PC-3 (cell line): ENCODE data around the gene MDH1. TPM values are rescaled to one million over a fixed set of nuclear protein-coding genes. Genes with fewer than 3 reads are reported as not detected.
A peak's percentile ranks its signal among the peaks of the same experiment; 100 is the strongest.

ENCODE experiments used
- ATAC-seq: fragments of 200-7000 bp; cut with Tn5 transposase; 2 replicates; pipeline ENCODE4 v1.9.1; 2020; ENCODE audit warnings: mild to moderate bottlenecking, moderate library complexity
- BruUV-seq: library from RNA; stranded (reverse); fragments of 400-500 nt; replicated peaks from 2 replicates; lab custom pipeline; 2021; lab: Mats Ljungman, UMichigan
- CTCF ChIA-PET: fragments of 300-600 bp; sonication (Branson Sonifier 250); formaldehyde crosslinking; loops from one replicate; lab custom pipeline; 2022; ENCODE audit warnings: antibody characterized with exemption; lab: Charles Lee
- POLR2A ChIA-PET: fragments of 300-600 bp; sonication (Branson Sonifier 250); formaldehyde crosslinking; loops from one replicate; lab custom pipeline; 2022; ENCODE audit warnings: antibody characterized with exemption; ENCODE audit not compliant: unreplicated experiment; lab: Charles Lee
- DNase-seq: peaks from one replicate; pipeline ENCODE4 v3.0.0-alpha.2; 2015
- H2AFZ ChIP-seq: fragments of 300-600 bp; sonication (generic); 2 replicates; pipeline ENCODE4 v1.6.0; 2016; ENCODE audit warnings: antibody characterized with exemption, low read length
- H3F3A ChIP-seq: fragments of 300-600 bp; sonication (generic); one replicate; pipeline ENCODE4 v1.6.0; 2017; ENCODE audit warnings: antibody characterized with exemption, low read length, control low read depth, mild to moderate bottlenecking; ENCODE audit not compliant: unreplicated experiment
- H3K27ac ChIP-seq: fragments of 300-600 bp; sonication (generic); 2 replicates; pipeline ENCODE4 v1.5.1; 2016; ENCODE audit warnings: mild to moderate bottlenecking, low read length
- H3K27me3 ChIP-seq: fragments of 300-600 bp; sonication (generic); 2 replicates; pipeline ENCODE4 v1.6.1; 2016; ENCODE audit warnings: low read length, mixed read lengths
- H3K36me3 ChIP-seq: fragments of 300-600 bp; sonication (generic); 2 replicates; pipeline ENCODE4 v1.6.1; 2016; ENCODE audit warnings: low read depth, mixed run types, low read length, mixed read lengths
- H3K4me1 ChIP-seq: fragments of 300-600 bp; sonication (generic); 2 replicates; pipeline ENCODE4 v1.5.1; 2016; ENCODE audit warnings: low read length; ENCODE audit not compliant: insufficient read depth
- H3K4me2 ChIP-seq: fragments of 300-600 bp; sonication (generic); 2 replicates; pipeline ENCODE4 v1.6.0; 2016; ENCODE audit warnings: low read length
- H3K4me3 ChIP-seq: fragments of 300-600 bp; sonication (generic); 2 replicates; pipeline ENCODE4 v1.5.1; 2016; ENCODE audit warnings: mild to moderate bottlenecking, low read length, mixed read lengths
- H3K79me2 ChIP-seq: fragments of 300-600 bp; sonication (generic); 2 replicates; pipeline ENCODE4 v1.6.1; 2017; ENCODE audit warnings: low read length, mixed read lengths
- H3K9ac ChIP-seq: fragments of 300-600 bp; sonication (generic); 2 replicates; pipeline ENCODE4 v1.6.0; 2016; ENCODE audit warnings: mild to moderate bottlenecking, low read length
- H3K9me2 ChIP-seq: fragments of 300-600 bp; sonication (generic); replicated peaks from 2 replicates; pipeline ENCODE4 v1.6.1; 2016; ENCODE audit warnings: mixed run types, low read length, mixed read lengths
- H3K9me3 ChIP-seq: fragments of 300-600 bp; sonication (generic); 2 replicates; pipeline ENCODE4 v1.6.1; 2016; ENCODE audit warnings: low read length, mixed read lengths
- H4K20me1 ChIP-seq: fragments of 300-600 bp; sonication (generic); 2 replicates; pipeline ENCODE4 v1.6.1; 2016; ENCODE audit warnings: low read length, mixed read lengths
- CTCF ChIP-seq: fragments of 300-600 bp; sonication (generic); conservative IDR thresholded peaks from 2 replicates; pipeline ENCODE4 v1.5.1; 2017; ENCODE audit warnings: antibody characterized with exemption, low read depth, mild to moderate bottlenecking, low read length
- EZH2 ChIP-seq: fragments of 300-600 bp; sonication (generic); IDR thresholded peaks from one replicate; pipeline ENCODE4 v1.6.1; 2017; ENCODE audit warnings: antibody characterized with exemption, mild to moderate bottlenecking, low read length; ENCODE audit not compliant: unreplicated experiment
- EZH2phosphoT487 ChIP-seq: fragments of 300-600 bp; sonication (generic); IDR thresholded peaks from 2 replicates; pipeline ENCODE4 v1.6.1; 2018; ENCODE audit warnings: mild to moderate bottlenecking, antibody characterized with exemption, low read length, borderline replicate concordance
- intact Hi-C: fragments of 100-400 bp; cut with micrococcal nuclease; formaldehyde crosslinking; loops from 2 replicates; pipeline ENCODE4 v1.9.0; 2023
- total RNA-seq: library from RNA; depleted of rRNA; stranded (reverse); fragments of >200 nt; gene quantifications from 2 replicates; pipeline ENCODE4 v1.2.3, GENCODE V29; 2014

The MDH1 gene
- total RNA-seq, 1 experiment from 2014 or later = 304 TPM

DNA sequence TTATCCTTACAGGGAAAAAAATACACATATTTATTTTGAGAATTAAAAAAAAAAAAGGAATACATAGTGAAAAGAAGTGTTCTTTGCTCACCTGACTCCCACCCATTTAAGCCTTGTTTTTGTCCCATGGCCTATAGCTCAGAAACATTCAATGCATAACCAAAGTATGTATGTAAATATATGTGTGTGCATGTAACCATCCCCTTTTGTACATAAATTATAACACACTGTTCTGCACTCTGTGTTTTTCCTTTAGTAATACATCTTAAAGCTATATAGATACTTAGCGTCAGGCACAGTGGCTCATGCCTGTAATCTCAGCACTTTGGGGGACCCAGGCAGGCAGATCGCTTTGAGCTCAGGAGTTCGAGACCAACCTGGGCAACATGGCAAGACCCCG lies 21.8 kb downstream of the MDH1 start:
- H3K36me3 ChIP-seq = peaks cover 16% of the 10 kb centered on the region; the same call in 1 of the 2 replicates
- no peaks in the 10 kb centered on the region for H3K27me3 ChIP-seq
- POLR2A ChIA-PET = no interaction called here
- ATAC-seq (no peak), DNase-seq (no peak)
- TF ChIP-seq EZH2phosphoT487 = no peak
- no peak for TF ChIP-seq CTCF
- TF ChIP-seq EZH2 = no peak
- H3K79me2 ChIP-seq = no peaks in the 10 kb centered on the region
- no peak overlapping the region for H3K9ac ChIP-seq
- no peak overlapping the region for H3K4me3 ChIP-seq
- H3K4me2 ChIP-seq = no peak overlapping the region
- H3K4me1 ChIP-seq = peaks cover 23% of the 10 kb centered on the region
- H4K20me1 ChIP-seq = no peaks in the 10 kb centered on the region
- H2AFZ ChIP-seq = no peak overlapping the region
- no peaks in the 10 kb centered on the region for H3K9me2 ChIP-seq
- no TSS peak for BruUV-seq
- no peaks in the 10 kb centered on the region for H3K9me3 ChIP-seq
- intact Hi-C loops = loop anchor here (10.0 kb wide), 1 partner anchor 254 kb away; no protein-coding TSS in a partner anchor
- H3F3A ChIP-seq = peaks cover 4% of the 10 kb centered on the region
- no peak overlapping the region for H3K27ac ChIP-seq
- CTCF ChIA-PET = no interaction called here

DNA sequence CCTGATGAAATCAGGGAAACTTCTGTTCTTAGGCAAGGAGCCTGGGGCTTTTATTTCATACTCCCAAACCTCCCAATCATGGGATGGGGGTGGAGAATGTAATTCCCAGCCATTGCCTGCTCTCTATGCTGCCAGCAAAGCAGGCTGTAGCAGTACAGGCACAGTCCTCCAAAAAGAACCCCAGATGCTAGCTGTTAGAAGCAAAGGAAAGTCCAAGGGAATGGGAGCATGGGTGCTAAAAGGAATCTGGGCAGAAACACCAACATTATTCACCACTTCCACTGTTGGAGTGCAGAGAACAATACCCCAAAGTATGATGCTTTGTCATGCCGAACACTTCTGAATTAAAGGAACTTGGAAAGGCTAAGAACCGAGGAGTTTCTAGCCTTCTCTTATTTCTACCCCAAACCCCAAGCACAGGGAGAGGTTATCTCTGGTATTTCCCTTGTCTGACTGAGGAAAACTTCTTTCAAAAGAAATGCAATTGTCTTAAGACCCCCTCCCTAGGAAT lies 24.7 kb downstream of the MDH1 start:
- TF ChIP-seq EZH2phosphoT487 = no peak
- no peak for TF ChIP-seq CTCF
- no peak for TF ChIP-seq EZH2
- peaks cover 4% of the 10 kb centered on the region for H3F3A ChIP-seq
- H3K4me3 ChIP-seq = no peak overlapping the region
- no TSS peak for BruUV-seq
- no peaks in the 10 kb centered on the region for H3K27me3 ChIP-seq
- no peak overlapping the region for H2AFZ ChIP-seq
- H3K27ac ChIP-seq = no peak overlapping the region
- H3K79me2 ChIP-seq = no peaks in the 10 kb centered on the region
- peaks cover 33% of the 10 kb centered on the region for H3K4me1 ChIP-seq
- intact Hi-C loops = loop anchor here (10.0 kb wide), 1 partner anchor 251 kb away; no protein-coding TSS in a partner anchor
- no peak for DNase-seq
- no peaks in the 10 kb centered on the region for H3K9me2 ChIP-seq
- no peaks in the 10 kb centered on the region for H4K20me1 ChIP-seq
- H3K9me3 ChIP-seq = no peaks in the 10 kb centered on the region
- no peaks in the 10 kb centered on the region for H3K36me3 ChIP-seq
- ChIA-PET CTCF (no interaction called here), POLR2A (no interaction called here)
- ATAC-seq = no peak
- H3K9ac ChIP-seq = no peak overlapping the region
- no peak overlapping the region for H3K4me2 ChIP-seq

DNA sequence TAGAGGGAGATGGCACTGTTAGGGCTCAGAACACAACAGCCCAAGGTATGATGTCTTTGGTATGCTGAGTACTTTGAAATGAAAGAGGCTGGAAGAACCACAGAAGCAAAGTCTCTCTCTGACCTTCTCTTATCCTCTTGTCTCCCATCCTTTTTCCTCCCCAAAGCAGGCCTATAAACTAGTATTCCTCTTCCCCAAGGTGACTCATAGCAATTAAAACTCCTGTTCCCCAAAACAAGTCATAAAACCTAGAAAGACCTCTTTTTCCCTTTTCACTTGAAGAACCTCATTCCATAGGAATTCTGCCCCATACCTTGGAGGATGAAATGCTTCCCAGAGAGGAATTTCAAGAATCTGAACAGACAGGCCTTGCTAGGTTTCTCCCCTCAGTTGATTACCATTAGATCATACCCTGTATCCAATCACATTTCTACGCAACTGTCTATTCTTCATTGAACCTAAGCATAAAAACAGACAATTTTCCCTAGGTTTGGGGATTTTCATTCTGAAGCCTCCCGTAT lies 25.7 kb downstream of the MDH1 start:
- intact Hi-C loops = loop anchor here (2.0 to 10.0 kb wide), 2 partner anchors 26 to 250 kb away; partner anchors contain the start of genes MDH1 and WDPCP
- H3K9me3 ChIP-seq = no peaks in the 10 kb centered on the region
- H3K27ac ChIP-seq = peak overlapping the region; percentile 75
- H3K27me3 ChIP-seq = no peaks in the 10 kb centered on the region
- DNase-seq (peak; percentile 96), ATAC-seq (peak; percentile 79)
- peak overlapping the region; percentile 45 for H3K4me3 ChIP-seq
- peak overlapping the region; percentile 73 for H2AFZ ChIP-seq
- TF ChIP-seq EZH2phosphoT487 = no peak
- TF ChIP-seq EZH2 = no peak
- TF ChIP-seq CTCF = no peak
- TSS peak; percentile 68 for BruUV-seq
- no peaks in the 10 kb centered on the region for H4K20me1 ChIP-seq
- peak overlapping the region; percentile 81 for H3K4me2 ChIP-seq
- H3K9me2 ChIP-seq = no peaks in the 10 kb centered on the region
- CTCF ChIA-PET = no interaction called here
- no peaks in the 10 kb centered on the region for H3K79me2 ChIP-seq
- no peaks in the 10 kb centered on the region for H3K36me3 ChIP-seq
- POLR2A ChIA-PET = interaction anchor here (0.5 kb wide), 1 partner anchor 213 kb away, joined by 9 read pairs; no protein-coding TSS in a partner anchor
- H3F3A ChIP-seq = peaks cover 4% of the 10 kb centered on the region
- peaks cover 33% of the 10 kb centered on the region for H3K4me1 ChIP-seq
- H3K9ac ChIP-seq = no peak overlapping the region
